ENCODE results near the gene PALD1. TPM values are rescaled to one million over a fixed set of nuclear protein-coding genes. Genes with fewer than 3 reads are reported as not detected.
A peak's percentile ranks its signal among the peaks of the same experiment; 100 is the strongest.

PALD1 gene
- total RNA-seq, 1 donor from 2014 or later, result 6.9 TPM

DNA sequence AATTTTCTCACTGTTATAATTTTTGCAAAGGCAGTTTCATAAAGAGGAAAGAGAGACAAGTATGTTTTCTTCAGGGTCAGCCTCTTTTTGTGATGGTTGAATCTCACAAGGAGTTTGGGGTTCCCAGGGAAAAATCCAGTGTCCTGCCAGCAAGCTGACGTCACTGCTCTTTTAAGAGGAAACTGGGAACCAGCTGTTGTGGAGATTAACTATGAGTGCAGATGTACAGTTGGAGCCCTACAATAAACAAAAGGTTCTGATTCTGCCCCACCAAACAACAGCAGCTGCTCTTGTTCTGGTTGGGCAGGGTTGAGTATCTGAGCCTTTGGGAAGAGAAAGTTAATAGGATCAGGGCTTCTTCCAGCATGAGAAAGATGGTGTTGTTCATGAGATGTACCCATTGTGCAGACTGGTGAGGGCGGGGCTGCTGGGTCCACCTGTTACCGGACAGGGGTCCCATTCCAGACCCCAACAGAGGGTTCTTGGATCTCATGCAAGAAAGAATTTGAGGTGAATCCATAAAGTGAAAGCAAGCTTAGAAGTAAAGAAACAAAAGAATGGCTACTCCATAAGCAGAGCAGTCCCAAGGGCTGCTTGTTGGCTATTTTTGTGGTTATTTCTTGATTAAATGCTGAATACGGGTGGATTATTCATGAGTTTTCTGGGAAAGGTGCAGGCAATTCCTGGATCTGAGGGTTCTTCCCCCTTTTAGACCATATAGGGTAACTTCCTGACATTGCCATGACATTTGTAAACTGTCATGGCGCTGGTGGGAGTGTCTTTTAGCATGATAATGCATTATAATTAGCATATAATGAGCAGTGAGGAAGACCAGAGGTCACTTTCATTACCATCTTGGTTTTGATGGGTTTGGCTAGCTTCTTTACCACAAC lies 111.4 kb downstream of the PALD1 start:
- peak overlapping the region; percentile 42 for H3K27ac ChIP-seq
- intact Hi-C loops (cut with DNase I), result no loop called here

DNA sequence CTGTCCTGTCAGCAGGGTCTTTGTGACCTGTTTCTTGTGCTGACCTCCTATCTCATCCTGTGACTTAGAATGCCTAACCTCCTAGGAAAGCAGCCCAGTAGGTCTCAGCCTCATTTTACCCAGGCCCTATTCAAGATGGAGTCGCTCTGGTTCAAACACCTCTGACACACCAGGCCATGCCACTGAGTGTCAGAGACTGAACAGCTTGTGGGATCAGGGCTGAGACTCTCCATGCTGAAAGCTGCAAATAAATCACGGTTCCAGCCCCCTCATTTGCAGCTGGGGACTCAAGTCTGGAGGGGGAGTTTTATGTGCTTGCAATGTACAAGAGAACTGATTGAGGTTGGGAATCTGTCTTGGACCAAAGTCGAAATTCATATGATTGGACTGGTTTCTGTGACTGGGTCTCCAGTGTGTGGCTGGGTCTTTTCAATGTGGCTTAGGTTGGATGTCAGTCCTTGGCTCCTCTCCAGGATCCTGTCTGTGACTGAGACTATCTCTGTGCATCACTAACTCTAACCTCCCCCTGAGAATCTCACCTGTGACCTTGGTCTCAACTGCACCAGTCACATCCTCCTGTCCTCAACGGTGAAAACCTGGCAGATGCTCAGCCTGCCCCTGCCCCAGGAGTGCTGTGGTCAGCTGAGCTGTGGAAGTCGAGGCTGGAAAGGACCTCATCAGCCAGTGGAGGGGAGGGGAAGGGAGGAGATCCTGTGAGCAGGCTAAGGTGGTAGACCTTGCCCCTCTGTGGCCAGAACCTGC lies 112.3 kb downstream of the PALD1 start:
- Histone ChIP-seq H3K4me1 (peaks cover 12% of the 10 kb centered on the region), H3K27ac (no peak overlapping the region), H3K4me3 (no peak overlapping the region), H3K36me3 (no peaks in the 10 kb centered on the region), H3K27me3 (no peaks in the 10 kb centered on the region), H3K9me3 (no peaks in the 10 kb centered on the region)
- DNase-seq (ENCODE audit: extremely low spot score in 2 of 2), result peak in 1 of 2 donors; percentile 90
- intact Hi-C loops (cut with DNase I), result no loop called here
- TF ChIP-seq POLR2AphosphoS5 (IDR thresholded peaks at IDR 0.05; ENCODE audit: insufficient read depth in 1 of 2, low read depth in 1 of 2), result no peak
- TF ChIP-seq POLR2A (IDR thresholded peaks at IDR 0.05), result no peak
- TF ChIP-seq, protein P1, sequence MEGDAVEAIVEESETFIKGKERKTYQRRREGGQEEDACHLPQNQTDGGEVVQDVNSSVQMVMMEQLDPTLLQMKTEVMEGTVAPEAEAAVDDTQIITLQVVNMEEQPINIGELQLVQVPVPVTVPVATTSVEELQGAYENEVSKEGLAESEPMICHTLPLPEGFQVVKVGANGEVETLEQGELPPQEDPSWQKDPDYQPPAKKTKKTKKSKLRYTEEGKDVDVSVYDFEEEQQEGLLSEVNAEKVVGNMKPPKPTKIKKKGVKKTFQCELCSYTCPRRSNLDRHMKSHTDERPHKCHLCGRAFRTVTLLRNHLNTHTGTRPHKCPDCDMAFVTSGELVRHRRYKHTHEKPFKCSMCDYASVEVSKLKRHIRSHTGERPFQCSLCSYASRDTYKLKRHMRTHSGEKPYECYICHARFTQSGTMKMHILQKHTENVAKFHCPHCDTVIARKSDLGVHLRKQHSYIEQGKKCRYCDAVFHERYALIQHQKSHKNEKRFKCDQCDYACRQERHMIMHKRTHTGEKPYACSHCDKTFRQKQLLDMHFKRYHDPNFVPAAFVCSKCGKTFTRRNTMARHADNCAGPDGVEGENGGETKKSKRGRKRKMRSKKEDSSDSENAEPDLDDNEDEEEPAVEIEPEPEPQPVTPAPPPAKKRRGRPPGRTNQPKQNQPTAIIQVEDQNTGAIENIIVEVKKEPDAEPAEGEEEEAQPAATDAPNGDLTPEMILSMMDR (IDR thresholded peaks at IDR 0.05), result no peak

More for the DNA sequence above, 111.4 kb downstream of the PALD1 start:
- Histone ChIP-seq H3K36me3 (no peaks in the 10 kb centered on the region), H3K9me3 (no peaks in the 10 kb centered on the region), H3K27me3 (no peaks in the 10 kb centered on the region), H3K4me1 (peaks cover 17% of the 10 kb centered on the region), H3K4me3 (no peak overlapping the region)
- no peak for DNase-seq (ENCODE audit: extremely low spot score in 2 of 2)
- TF ChIP-seq POLR2A (IDR thresholded peaks at IDR 0.05) (no peak), POLR2AphosphoS5 (IDR thresholded peaks at IDR 0.05; ENCODE audit: insufficient read depth in 1 of 2, low read depth in 1 of 2) (no peak)

DNA sequence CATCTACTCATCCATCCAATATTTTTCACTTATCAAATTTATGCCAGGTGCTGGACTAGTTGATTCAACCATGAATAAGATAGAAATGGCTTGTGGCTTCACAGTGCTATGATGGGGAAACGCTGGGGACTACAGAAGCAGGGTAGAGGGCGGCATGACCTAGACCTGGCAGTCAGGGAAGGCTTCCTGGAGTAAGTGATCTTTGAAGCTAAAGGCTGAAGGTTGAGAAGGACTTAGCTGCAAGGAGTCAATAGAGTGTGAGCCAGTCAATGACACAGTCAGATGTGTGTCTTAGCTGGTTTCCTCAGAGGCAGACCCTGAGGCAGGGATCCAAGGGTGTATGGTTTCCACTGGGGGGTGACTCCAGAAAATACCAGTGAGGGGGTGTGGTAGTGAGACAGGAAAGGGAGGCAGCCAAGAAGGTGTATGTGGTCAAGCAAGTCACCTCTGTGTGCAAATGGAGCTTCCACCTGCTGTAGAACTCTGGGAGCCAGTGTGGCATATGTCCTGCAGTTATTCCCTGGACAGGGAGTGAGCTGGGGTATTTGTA lies 113.7 kb downstream of the PALD1 start:
- DNase-seq (ENCODE audit: extremely low spot score in 2 of 2), result no peak
- Histone ChIP-seq H3K36me3 (no peaks in the 10 kb centered on the region), H3K4me1 (peaks cover 12% of the 10 kb centered on the region), H3K4me3 (no peak overlapping the region), H3K27ac (no peak overlapping the region), H3K27me3 (no peaks in the 10 kb centered on the region), H3K9me3 (no peaks in the 10 kb centered on the region)
- intact Hi-C loops (cut with DNase I), result no loop called here
- no peak for TF ChIP-seq POLR2A (IDR thresholded peaks at IDR 0.05)
- TF ChIP-seq, protein P1 (IDR thresholded peaks at IDR 0.05), result no peak
- TF ChIP-seq POLR2AphosphoS5 (IDR thresholded peaks at IDR 0.05; ENCODE audit: insufficient read depth in 1 of 2, low read depth in 1 of 2), result no peak

DNA sequence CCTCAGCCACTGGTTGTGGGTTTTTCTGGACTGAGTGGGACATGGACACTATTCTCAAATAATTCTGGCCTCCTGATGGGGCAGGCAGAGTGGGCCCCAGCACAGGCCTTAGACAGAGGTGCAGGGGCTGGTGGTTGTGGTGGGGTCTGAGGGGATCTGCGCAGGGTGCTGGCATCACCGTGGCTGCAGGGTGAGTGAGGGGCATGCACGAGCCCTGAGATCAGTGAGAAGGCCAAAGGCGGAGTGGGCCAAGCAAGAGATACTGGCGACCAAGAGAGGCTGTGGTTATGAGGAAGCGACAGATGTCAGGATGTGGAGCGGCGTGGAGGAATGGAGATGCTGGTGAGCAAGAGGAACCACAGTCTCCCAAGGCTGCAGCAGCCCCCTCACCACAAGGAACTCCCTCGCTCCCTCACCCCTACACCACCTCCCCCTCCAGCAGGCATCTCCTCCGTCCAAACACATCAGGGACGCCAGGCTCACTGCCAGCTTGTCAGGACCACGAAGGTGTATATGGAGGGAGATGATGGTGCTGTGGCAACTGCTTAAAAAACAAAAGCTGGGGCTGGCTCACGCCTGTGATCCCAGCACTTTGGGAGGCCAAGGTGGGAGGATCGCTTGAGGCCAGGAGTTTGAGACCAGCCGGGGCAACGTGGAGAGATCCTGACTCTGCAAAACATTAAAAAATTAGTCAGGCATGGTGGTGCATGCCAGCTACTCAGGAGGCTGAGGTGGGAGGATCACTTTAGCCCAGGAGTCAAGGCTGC lies 114.4 kb downstream of the PALD1 start:
- H3K27ac ChIP-seq, result no peak overlapping the region
- intact Hi-C loops (cut with DNase I), result no loop called here
- peaks cover 12% of the 10 kb centered on the region for H3K4me1 ChIP-seq
- no peak overlapping the region for H3K4me3 ChIP-seq
- TF ChIP-seq POLR2A (IDR thresholded peaks at IDR 0.05) (no peak), POLR2AphosphoS5 (IDR thresholded peaks at IDR 0.05; ENCODE audit: insufficient read depth in 1 of 2, low read depth in 1 of 2) (no peak)
- TF ChIP-seq, protein P1 (IDR thresholded peaks at IDR 0.05), result no peak
- H3K9me3 ChIP-seq, result no peaks in the 10 kb centered on the region
- no peak for DNase-seq (ENCODE audit: extremely low spot score in 2 of 2)
- H3K36me3 ChIP-seq, result no peaks in the 10 kb centered on the region
- no peaks in the 10 kb centered on the region for H3K27me3 ChIP-seq

DNA sequence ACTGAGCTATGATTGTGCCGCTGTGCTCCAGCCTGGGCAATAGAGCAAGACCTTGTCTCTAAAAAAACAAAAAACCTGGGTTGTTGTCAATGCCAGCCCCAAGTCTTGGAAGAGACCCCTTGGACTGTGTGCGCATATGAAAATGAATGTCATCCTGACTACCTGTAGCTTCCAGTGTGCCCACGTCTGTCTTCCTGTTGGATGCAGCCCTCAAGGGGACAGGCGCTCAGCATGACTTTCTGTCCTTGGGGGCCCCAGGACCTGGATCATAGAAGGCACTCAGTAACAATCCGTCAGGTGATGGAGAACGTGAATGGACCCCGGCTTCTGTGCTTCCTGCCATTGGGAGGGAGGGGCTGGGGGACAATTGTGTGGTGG lies 114.9 kb downstream of the PALD1 start:
- Histone ChIP-seq H3K27me3 (no peaks in the 10 kb centered on the region), H3K36me3 (no peaks in the 10 kb centered on the region), H3K9me3 (no peaks in the 10 kb centered on the region), H3K4me1 (peaks cover 12% of the 10 kb centered on the region), H3K4me3 (no peak overlapping the region), H3K27ac (no peak overlapping the region)
- intact Hi-C loops (cut with DNase I), result no loop called here
- DNase-seq (ENCODE audit: extremely low spot score in 2 of 2), result no peak
- TF ChIP-seq, protein P1 (IDR thresholded peaks at IDR 0.05), result no peak
- TF ChIP-seq POLR2AphosphoS5 (IDR thresholded peaks at IDR 0.05; ENCODE audit: insufficient read depth in 1 of 2, low read depth in 1 of 2) (no peak), POLR2A (IDR thresholded peaks at IDR 0.05) (no peak)
